Neural cell (in vitro differentiated cells): ENCODE results near the gene HPCA. TPM values are rescaled to one million over a fixed set of nuclear protein-coding genes. Genes with fewer than 3 reads are reported as not detected.

Source experiments
- H2AFZ ChIP-seq: fragments of 200-600, 300-800 bp; sonication (generic), shearing (Covaris generic); 2 replicates; pipeline ENCODE4 v1.6.0; 2014; ENCODE audit warnings: low read depth, mild to moderate bottlenecking, antibody characterized with exemption, low read length, moderate library complexity
- H3F3A ChIP-seq: fragments of 200-600 bp; shearing (Covaris generic); 2 replicates; pipeline ENCODE4 v1.6.1; 2016; ENCODE audit warnings: mild to moderate bottlenecking, moderate library complexity, mixed read lengths, antibody characterized with exemption, low read length; ENCODE audit not compliant: insufficient read depth, poor library complexity, severe bottlenecking
- H3K27ac ChIP-seq: fragments of 200-600, 300-800 bp; sonication (generic), shearing (Covaris generic); 2 replicates; pipeline ENCODE4 v1.5.1; 2014; ENCODE audit warnings: mild to moderate bottlenecking, low read length, moderate library complexity
- H3K27me3 ChIP-seq: fragments of 300-800, 200-600 bp; sonication (generic), shearing (Covaris generic); 2 replicates; pipeline ENCODE4 v1.6.0; 2014; ENCODE audit warnings: mild to moderate bottlenecking, low read depth, low read length, moderate library complexity; ENCODE audit not compliant: insufficient read depth
- H3K36me3 ChIP-seq: fragments of 300-800, 200-600 bp; sonication (generic), shearing (Covaris generic); 2 replicates; pipeline ENCODE4 v1.5.1; 2014; ENCODE audit warnings: mild to moderate bottlenecking, antibody characterized with exemption, low read length, moderate library complexity; ENCODE audit not compliant: insufficient read depth
- H3K4me2 ChIP-seq: fragments of 300-800, 200-600 bp; sonication (generic), shearing (Covaris generic); 2 replicates; pipeline ENCODE4 v1.6.0; 2014; ENCODE audit warnings: mild to moderate bottlenecking, low read length
- H3K4me3 ChIP-seq: fragments of 300-800, 200-600 bp; sonication (generic), shearing (Covaris generic); 2 replicates; pipeline ENCODE4 v1.5.1; 2014; ENCODE audit warnings: mild to moderate bottlenecking, low read length, moderate library complexity
- H3K79me2 ChIP-seq: fragments of 200-600 bp; shearing (Covaris generic); replicated peaks from 2 replicates; pipeline ENCODE4 v1.6.0; 2014; ENCODE audit warnings: mild to moderate bottlenecking, low read length, moderate library complexity; ENCODE audit not compliant: insufficient read depth
- H3K9ac ChIP-seq: fragments of 300-800, 200-600 bp; sonication (generic), shearing (Covaris generic); 2 replicates; pipeline ENCODE4 v1.6.1; 2016; ENCODE audit warnings: mild to moderate bottlenecking, low read length, mixed read lengths
- H3K9me2 ChIP-seq: fragments of 200-600 bp; shearing (Covaris generic); 2 replicates; pipeline ENCODE4 v1.6.1; 2016; ENCODE audit warnings: mild to moderate bottlenecking, low read length, mixed read lengths; ENCODE audit not compliant: insufficient read depth
- H3K9me3 ChIP-seq: fragments of 200-600, 300-800 bp; sonication (generic), shearing (Covaris generic); 2 replicates; pipeline ENCODE4 v1.6.1; 2016; ENCODE audit warnings: mild to moderate bottlenecking, mixed run types, low read length, moderate library complexity, mixed read lengths
- H4K20me1 ChIP-seq: fragments of 200-600 bp; shearing (Covaris generic); 2 replicates; pipeline ENCODE4 v1.6.1; 2016; ENCODE audit warnings: mild to moderate bottlenecking, mixed run types; ENCODE audit not compliant: insufficient read depth
- EP300 ChIP-seq: fragments of 450-650 bp; conservative IDR thresholded peaks from 2 replicates; pipeline ENCODE4 v1.6.1; 2014; ENCODE audit warnings: antibody characterized with exemption, mild to moderate bottlenecking, moderate library complexity; ENCODE audit not compliant: poor library complexity, severe bottlenecking
- EZH2 ChIP-seq: fragments of 200-600, 300-800 bp; shearing (Covaris generic), sonication (generic); IDR thresholded peaks from 2 replicates; pipeline ENCODE4 v1.6.1; 2014; ENCODE audit warnings: antibody characterized with exemption, low read length, borderline replicate concordance, mild to moderate bottlenecking; ENCODE audit not compliant: insufficient read depth, poor library complexity, severe bottlenecking
- MXI1 ChIP-seq: fragments of 450-650 bp; conservative IDR thresholded peaks from 2 replicates; pipeline ENCODE4 v1.6.1; 2014; ENCODE audit warnings: antibody characterized with exemption, mild to moderate bottlenecking; ENCODE audit not compliant: poor library complexity, severe bottlenecking
- POLR2AphosphoS5 ChIP-seq: IDR thresholded peaks from 2 replicates; pipeline ENCODE4 v1.6.1; 2012
- RAD21 ChIP-seq: fragments of 450-650 bp; conservative IDR thresholded peaks from 2 replicates; pipeline ENCODE4 v1.6.1; 2014; ENCODE audit warnings: antibody characterized with exemption, mild to moderate bottlenecking, moderate library complexity
- SMC3 ChIP-seq: fragments of 450-650 bp; conservative IDR thresholded peaks from 2 replicates; pipeline ENCODE4 v1.6.1; 2014; ENCODE audit warnings: antibody characterized with exemption, mild to moderate bottlenecking, moderate library complexity; ENCODE audit not compliant: poor library complexity
- TAF1 ChIP-seq: IDR thresholded peaks from 2 replicates; pipeline ENCODE4 v1.6.1; 2012; ENCODE audit warnings: low read depth
- polyA plus RNA-seq: library from polyadenylated mRNA; depleted of rRNA; stranded (reverse); fragments of >200 nt; gene quantifications from 2 replicates; pipeline ENCODE4 v1.2.3, GENCODE V29; 2014
- TF ChIP-seq, protein P1 (sequence below): fragments of 450-650 bp; IDR thresholded peaks from 2 replicates; pipeline ENCODE4 v1.5.1; 2014; ENCODE audit warnings: antibody characterized with exemption, mild to moderate bottlenecking, moderate library complexity; ENCODE audit not compliant: poor library complexity, severe bottlenecking
- TF ChIP-seq, protein P2 (sequence below): IDR thresholded peaks from 2 replicates; pipeline ENCODE4 v1.6.1; 2012; ENCODE audit warnings: borderline replicate concordance

HPCA gene
- polyA plus RNA-seq, 1 donor from 2014 or later, result 1.9 TPM

DNA sequence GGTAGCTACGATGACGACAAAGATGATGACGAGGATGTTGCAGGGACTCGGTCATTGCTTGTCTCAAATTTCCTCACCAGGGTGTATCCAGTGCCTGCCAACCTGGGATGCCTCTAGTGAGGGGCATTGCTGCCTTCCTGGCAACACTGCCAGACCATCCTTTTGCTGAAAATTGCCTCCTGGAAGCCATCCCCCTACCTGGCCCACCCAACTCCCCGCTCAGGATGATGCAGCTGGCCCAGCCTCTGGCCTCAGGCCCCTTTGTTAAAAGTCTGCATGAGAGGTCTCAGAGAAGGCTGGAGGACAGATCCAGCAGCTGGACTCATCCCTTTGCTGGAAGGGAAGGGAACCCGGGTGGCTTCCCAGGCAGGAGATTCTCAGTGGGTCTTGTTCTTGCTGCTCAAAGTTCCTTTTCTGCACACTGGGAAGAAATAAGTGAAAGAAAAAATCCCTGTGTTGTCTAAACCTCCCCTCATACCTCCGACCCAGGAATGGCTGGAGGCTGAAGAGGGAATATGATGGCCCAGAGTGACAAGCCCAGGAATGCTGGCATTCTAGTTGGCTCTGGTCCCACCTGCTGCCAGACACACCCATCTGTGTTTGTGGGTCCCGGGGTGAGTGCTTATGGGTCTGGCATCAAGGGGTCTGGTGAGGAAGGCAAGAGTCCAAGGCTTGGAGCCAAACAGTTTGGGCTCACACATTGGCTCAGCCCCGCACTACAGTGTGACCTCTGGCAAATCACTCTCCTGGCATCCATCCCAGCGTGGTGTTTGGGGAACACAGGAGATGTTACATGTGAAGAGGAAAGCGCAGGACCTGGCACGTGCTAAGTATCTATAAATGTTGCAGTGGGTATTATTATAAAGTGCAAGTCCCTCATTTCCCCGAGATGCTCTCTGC lies 8.8 kb upstream of the HPCA start:
- H3K36me3 ChIP-seq, result no peaks in the 10 kb centered on the region
- peak overlapping the region; percentile 35 for H3K27ac ChIP-seq

DNA sequence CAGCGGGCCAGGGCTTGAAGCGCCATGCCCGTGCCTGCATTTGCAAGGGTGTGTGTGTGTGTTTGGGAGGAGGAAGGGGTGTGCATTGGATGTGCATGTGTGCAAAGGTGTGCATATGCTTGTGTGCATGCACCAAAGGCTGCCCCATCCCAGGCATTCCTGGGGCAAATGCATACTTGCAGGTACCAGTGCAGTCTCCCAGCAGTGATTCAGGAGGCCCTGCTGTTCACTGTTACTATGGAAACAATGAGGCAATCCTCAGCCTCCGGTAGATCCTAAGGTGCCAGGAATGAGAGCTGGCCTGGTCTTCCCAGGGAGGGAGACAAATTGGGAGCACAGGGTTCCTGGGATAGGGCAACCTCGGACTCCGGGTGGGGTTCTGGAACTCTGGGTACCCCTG lies 8.1 kb upstream of the HPCA start:
- H3K27ac ChIP-seq, result peak overlapping the region; percentile 35

More for the DNA sequence above, 8.8 kb upstream of the HPCA start:
- H3F3A ChIP-seq, result no peaks in the 10 kb centered on the region
- no peak overlapping the region for H2AFZ ChIP-seq
- TF ChIP-seq, protein P1, sequence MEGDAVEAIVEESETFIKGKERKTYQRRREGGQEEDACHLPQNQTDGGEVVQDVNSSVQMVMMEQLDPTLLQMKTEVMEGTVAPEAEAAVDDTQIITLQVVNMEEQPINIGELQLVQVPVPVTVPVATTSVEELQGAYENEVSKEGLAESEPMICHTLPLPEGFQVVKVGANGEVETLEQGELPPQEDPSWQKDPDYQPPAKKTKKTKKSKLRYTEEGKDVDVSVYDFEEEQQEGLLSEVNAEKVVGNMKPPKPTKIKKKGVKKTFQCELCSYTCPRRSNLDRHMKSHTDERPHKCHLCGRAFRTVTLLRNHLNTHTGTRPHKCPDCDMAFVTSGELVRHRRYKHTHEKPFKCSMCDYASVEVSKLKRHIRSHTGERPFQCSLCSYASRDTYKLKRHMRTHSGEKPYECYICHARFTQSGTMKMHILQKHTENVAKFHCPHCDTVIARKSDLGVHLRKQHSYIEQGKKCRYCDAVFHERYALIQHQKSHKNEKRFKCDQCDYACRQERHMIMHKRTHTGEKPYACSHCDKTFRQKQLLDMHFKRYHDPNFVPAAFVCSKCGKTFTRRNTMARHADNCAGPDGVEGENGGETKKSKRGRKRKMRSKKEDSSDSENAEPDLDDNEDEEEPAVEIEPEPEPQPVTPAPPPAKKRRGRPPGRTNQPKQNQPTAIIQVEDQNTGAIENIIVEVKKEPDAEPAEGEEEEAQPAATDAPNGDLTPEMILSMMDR, result no peak
- TF ChIP-seq EZH2, result no peak
- TF ChIP-seq SMC3, result no peak
- TF ChIP-seq TAF1, result no peak
- TF ChIP-seq, protein P2, sequence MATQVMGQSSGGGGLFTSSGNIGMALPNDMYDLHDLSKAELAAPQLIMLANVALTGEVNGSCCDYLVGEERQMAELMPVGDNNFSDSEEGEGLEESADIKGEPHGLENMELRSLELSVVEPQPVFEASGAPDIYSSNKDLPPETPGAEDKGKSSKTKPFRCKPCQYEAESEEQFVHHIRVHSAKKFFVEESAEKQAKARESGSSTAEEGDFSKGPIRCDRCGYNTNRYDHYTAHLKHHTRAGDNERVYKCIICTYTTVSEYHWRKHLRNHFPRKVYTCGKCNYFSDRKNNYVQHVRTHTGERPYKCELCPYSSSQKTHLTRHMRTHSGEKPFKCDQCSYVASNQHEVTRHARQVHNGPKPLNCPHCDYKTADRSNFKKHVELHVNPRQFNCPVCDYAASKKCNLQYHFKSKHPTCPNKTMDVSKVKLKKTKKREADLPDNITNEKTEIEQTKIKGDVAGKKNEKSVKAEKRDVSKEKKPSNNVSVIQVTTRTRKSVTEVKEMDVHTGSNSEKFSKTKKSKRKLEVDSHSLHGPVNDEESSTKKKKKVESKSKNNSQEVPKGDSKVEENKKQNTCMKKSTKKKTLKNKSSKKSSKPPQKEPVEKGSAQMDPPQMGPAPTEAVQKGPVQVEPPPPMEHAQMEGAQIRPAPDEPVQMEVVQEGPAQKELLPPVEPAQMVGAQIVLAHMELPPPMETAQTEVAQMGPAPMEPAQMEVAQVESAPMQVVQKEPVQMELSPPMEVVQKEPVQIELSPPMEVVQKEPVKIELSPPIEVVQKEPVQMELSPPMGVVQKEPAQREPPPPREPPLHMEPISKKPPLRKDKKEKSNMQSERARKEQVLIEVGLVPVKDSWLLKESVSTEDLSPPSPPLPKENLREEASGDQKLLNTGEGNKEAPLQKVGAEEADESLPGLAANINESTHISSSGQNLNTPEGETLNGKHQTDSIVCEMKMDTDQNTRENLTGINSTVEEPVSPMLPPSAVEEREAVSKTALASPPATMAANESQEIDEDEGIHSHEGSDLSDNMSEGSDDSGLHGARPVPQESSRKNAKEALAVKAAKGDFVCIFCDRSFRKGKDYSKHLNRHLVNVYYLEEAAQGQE, result no peak
- TF ChIP-seq RAD21, result no peak
- TF ChIP-seq POLR2AphosphoS5, result no peak
- no peak for TF ChIP-seq MXI1
- TF ChIP-seq EP300, result no peak
- H3K4me2 ChIP-seq, result no peak overlapping the region
- no peaks in the 10 kb centered on the region for H3K27me3 ChIP-seq
- peak overlapping the region; percentile 32 for H3K9ac ChIP-seq
- no peaks in the 10 kb centered on the region for H3K79me2 ChIP-seq
- no peaks in the 10 kb centered on the region for H4K20me1 ChIP-seq
- H3K9me2 ChIP-seq, result no peaks in the 10 kb centered on the region
- H3K9me3 ChIP-seq, result no peaks in the 10 kb centered on the region
- peak overlapping the region; percentile 42 for H3K4me3 ChIP-seq

More for the DNA sequence above, 8.1 kb upstream of the HPCA start:
- Histone ChIP-seq H2AFZ (peak overlapping the region; percentile 34), H3K36me3 (no peaks in the 10 kb centered on the region), H3K4me3 (peak overlapping the region; percentile 42), H4K20me1 (no peaks in the 10 kb centered on the region), H3F3A (no peaks in the 10 kb centered on the region), H3K4me2 (peak overlapping the region; percentile 28), H3K27me3 (no peaks in the 10 kb centered on the region), H3K9ac (peak overlapping the region; percentile 32), H3K9me3 (no peaks in the 10 kb centered on the region), H3K9me2 (no peaks in the 10 kb centered on the region), H3K79me2 (no peaks in the 10 kb centered on the region)
- TF ChIP-seq EP300, result no peak
- TF ChIP-seq, protein P2, result peak; percentile 72
